Osteocyte (in vitro differentiated cells): ENCODE data around the gene PHACTR2. TPM values are rescaled to one million over a fixed set of nuclear protein-coding genes. Genes with fewer than 3 reads are reported as not detected.
A peak's percentile ranks its signal among the peaks of the same experiment; 100 is the strongest.
"Not testable (repeated sequence)": the region's sequence is repeated elsewhere in the genome, so short reads cannot be mapped to it uniquely, and the experiment has no call there.

Experiments used
- DNase-seq: peaks from one replicate; pipeline ENCODE4 v3.0.0; 2021; ENCODE audit warnings: mixed read lengths; ENCODE audit not compliant: unreplicated experiment; ENCODE audit errors: extremely low spot score
- H3K27ac Mint-ChIP-seq: one replicate; pipeline ENCODE4 v1.8.0; 2021; ENCODE audit warnings: mild to moderate bottlenecking, mixed read lengths; ENCODE audit not compliant: unreplicated experiment
- H3K27me3 Mint-ChIP-seq: one replicate; pipeline ENCODE4 v1.8.0; 2021; ENCODE audit warnings: mixed read lengths; ENCODE audit not compliant: unreplicated experiment
- H3K36me3 Mint-ChIP-seq: one replicate; pipeline ENCODE4 v1.8.0; 2021; ENCODE audit warnings: mixed read lengths; ENCODE audit not compliant: unreplicated experiment
- H3K4me1 Mint-ChIP-seq: one replicate; pipeline ENCODE4 v1.8.0; 2021; ENCODE audit warnings: mixed read lengths; ENCODE audit not compliant: unreplicated experiment
- H3K4me3 Mint-ChIP-seq: one replicate; pipeline ENCODE4 v1.8.0; 2021; ENCODE audit warnings: mild to moderate bottlenecking, moderate library complexity, mixed read lengths; ENCODE audit not compliant: unreplicated experiment
- H3K9me3 Mint-ChIP-seq: one replicate; pipeline ENCODE4 v1.8.0; 2021; ENCODE audit warnings: mixed read lengths; ENCODE audit not compliant: unreplicated experiment
- long read RNA-seq: library from polyadenylated mRNA; unstranded; transcript quantifications from one replicate; pipeline ENCODE4 v2.0.0, GENCODE V29; 2021
- total RNA-seq: library from RNA; stranded (reverse); gene quantifications from 2 replicates; pipeline ENCODE4 v1.2.1, GENCODE V29; 2021
- TF ChIP-seq, protein P1 (sequence below): fragments of 200-600 bp; sonication (generic); IDR thresholded peaks from 2 replicates; pipeline ENCODE4 v1.5.0; 2021; ENCODE audit warnings: antibody characterized with exemption, mild to moderate bottlenecking, moderate library complexity

Gene PHACTR2
- total RNA-seq, result 295 and 312 TPM in 2 replicates
- long read RNA-seq, full-length matches to known transcripts, result 65 of 232 reads
- long read RNA-seq, partial matches to known transcripts, result 132 of 232 reads
- long read RNA-seq, other reads (novel, unspliced or antisense), result 35 of 232 reads

DNA sequence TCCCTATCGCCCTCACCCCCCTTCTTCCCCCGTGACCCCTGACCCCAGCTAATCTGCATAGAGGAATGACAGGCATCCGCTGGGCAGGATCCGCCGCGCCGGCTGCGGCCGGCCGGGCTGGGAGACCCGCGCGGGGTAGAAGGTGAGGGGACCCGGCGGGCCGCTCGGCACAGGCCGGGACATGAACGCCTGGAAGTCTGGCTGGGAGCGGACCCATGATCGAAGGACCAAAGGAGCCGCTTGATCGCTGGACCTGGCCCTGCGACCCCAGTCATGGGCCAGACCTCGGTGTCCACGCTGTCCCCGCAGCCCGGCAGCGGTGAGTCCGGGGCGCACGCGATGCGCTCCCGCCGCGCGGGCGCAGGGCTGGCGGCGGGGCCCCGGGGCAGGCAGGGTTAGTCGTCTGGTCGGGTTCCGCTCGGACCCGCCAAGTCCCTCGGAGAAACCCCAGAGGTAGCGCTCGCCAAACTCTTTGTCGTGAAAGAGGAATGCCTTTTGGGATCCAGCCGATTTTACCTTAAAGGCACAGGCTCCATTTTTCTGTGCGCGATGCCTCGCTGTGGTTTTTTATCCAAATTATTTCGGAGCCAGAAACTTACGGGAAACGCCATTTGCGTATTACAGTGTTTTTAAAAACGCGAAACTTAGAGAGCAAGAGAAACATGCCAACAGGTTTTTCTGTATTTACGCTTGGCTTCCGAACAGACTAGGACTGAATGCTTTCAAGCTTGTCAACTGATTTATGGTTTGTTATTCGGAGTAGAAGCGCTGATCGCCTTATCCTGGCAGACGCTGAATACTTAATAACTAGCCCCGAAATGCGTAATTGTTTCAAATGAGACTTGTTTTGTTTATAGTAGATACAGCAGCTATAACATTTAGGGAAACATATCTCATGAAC, at the start of gene PHACTR2:
Gene PHACTR2 (plus strand): TSS at position 75 of the 901 bp plus-strand sequence. CDS start 199 bp downstream, at position 274.
- DNase-seq, result peak; percentile 87
- Mint-ChIP-seq H3K4me1 (peaks cover 74% of the 10 kb centered on the region), H3K36me3 (peaks cover 22% of the 10 kb centered on the region), H3K27ac (peak within 1 kb of the TSS; percentile 92), H3K27me3 (no peaks in the 10 kb centered on the region), H3K9me3 (peaks cover 19% of the 10 kb centered on the region), H3K4me3 (peak within 1 kb of the TSS; percentile 88)
- TF ChIP-seq, protein P1, sequence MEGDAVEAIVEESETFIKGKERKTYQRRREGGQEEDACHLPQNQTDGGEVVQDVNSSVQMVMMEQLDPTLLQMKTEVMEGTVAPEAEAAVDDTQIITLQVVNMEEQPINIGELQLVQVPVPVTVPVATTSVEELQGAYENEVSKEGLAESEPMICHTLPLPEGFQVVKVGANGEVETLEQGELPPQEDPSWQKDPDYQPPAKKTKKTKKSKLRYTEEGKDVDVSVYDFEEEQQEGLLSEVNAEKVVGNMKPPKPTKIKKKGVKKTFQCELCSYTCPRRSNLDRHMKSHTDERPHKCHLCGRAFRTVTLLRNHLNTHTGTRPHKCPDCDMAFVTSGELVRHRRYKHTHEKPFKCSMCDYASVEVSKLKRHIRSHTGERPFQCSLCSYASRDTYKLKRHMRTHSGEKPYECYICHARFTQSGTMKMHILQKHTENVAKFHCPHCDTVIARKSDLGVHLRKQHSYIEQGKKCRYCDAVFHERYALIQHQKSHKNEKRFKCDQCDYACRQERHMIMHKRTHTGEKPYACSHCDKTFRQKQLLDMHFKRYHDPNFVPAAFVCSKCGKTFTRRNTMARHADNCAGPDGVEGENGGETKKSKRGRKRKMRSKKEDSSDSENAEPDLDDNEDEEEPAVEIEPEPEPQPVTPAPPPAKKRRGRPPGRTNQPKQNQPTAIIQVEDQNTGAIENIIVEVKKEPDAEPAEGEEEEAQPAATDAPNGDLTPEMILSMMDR, result no peak

DNA sequence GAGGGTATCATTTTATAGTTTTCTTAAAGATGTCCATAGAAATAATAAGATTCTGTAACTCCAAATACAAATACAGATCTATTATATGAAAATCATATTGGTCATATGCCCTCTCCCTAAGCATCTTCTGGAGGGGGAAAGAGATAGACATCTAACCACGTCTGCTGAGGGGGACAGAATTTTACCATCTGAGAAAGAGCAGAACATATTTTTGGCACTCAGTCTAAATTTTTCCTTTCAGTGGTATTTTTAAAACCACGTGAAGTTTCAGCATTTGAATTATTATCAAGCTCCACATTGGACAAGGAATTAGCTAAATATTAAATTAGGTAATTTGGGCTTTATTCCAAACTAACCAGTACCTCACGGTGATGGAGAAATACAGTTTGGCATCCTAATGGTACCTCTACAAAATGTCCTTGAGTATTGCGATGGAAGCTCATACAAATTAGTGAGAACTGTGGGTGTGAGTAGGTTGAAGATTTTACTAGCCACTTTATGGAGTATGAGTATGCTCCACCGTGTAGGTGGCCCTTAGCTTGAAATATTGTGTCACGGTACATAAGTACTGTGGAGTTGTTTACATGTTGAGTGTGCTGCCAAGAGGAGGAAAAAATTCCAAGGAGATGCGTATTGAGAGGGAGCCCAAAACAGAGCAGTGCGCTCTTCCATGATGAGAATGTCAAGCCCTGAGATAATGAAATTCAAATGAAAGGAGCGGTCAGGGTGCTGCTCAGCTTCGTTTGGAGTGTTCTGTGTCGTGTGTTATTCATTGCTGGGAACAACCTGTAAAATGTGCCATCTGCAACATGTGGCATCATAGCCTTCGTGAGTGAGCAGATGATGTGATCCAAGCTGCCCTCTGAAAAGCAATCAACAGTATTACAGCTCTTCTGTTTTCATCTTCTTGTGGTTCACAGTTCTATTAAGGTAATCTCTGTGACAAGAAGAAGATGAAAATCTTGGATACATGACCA, 48.4 kb upstream of the PHACTR2 start:
- peaks cover 2% of the 10 kb centered on the region for H3K36me3 Mint-ChIP-seq

DNA sequence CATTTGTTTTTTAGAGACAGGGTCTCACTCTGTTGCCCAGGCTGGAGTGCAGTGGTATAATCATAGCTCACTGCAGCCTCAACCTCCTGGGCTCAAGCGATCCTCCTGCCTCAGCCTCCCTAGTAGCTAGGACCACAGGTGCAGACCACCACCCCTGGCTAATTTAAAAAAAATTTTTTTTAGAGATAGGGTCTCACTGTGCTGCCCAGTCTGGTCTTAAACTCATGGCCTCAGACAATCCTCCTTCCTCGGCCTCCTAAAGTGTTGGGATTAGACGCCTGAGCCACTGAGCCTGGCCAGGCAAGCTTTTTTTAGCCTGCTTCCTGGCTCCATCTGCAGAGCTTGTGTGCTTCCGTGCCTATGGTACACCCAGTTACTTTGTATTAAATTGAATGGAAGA, 46.6 kb upstream of the PHACTR2 start:
- H3K4me3 Mint-ChIP-seq, H3K9me3 Mint-ChIP-seq, H3K27ac Mint-ChIP-seq, DNase-seq, H3K36me3 Mint-ChIP-seq, H3K4me1 Mint-ChIP-seq, H3K27me3 Mint-ChIP-seq: not testable (repeated sequence)

More for the DNA sequence above, 48.4 kb upstream of the PHACTR2 start:
- no peak overlapping the region for H3K27ac Mint-ChIP-seq
- H3K4me3 Mint-ChIP-seq, result no peak overlapping the region
- DNase-seq, result no peak
- H3K4me1 Mint-ChIP-seq, result peaks cover 2% of the 10 kb centered on the region
- H3K27me3 Mint-ChIP-seq, result no peaks in the 10 kb centered on the region
- TF ChIP-seq, protein P1, result no peak
- H3K9me3 Mint-ChIP-seq, result peaks cover 10% of the 10 kb centered on the region

DNA sequence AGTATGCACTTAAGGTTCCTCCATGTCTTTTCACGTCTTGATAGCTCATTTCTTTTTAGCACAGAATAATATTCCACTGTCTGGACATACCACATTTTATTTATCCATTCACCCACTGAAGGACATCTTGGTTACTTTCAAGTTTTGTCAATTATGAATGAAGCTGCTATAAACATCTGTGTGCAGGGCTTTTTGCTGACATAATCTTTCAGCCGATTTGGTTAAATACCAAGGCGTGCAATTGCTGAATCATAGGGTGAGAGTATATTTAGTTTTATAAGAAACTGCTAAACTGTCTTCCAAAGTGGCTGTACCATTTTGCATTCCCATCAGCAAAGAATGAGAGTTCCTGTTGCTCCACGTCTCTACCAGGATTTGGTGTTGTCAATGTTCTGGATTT, 44.9 kb upstream of the PHACTR2 start:
- Mint-ChIP-seq H3K27me3 (no peaks in the 10 kb centered on the region), H3K4me1 (peaks cover 5% of the 10 kb centered on the region), H3K36me3 (peaks cover 2% of the 10 kb centered on the region), H3K4me3 (no peak overlapping the region), H3K9me3 (peaks cover 10% of the 10 kb centered on the region), H3K27ac (no peak overlapping the region)
- DNase-seq, result no peak
- TF ChIP-seq, protein P1, result no peak

DNA sequence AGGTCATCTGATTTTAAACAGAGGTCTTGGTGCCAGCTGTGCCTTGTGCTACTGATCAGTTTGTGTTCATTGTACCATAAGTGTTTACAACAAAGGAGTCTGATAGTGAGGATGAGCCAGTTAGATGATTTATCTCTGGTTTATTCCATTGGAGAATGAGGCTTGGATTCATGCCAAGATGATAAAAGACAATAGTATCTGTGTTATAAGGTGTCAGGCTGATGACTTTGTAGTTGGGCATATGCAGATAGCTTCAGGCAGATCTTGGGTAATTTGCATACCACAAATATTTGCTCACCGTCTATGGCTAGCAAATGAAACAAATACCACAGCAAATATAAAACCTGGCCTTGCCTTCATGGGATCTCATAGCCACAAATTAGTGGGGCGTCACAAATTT, 43.3 kb upstream of the PHACTR2 start:
- no peak overlapping the region for H3K4me3 Mint-ChIP-seq
- peaks cover 2% of the 10 kb centered on the region for H3K36me3 Mint-ChIP-seq
- no peak for DNase-seq
- H3K4me1 Mint-ChIP-seq, result peaks cover 5% of the 10 kb centered on the region
- TF ChIP-seq, protein P1, result no peak
- no peak overlapping the region for H3K27ac Mint-ChIP-seq
- H3K9me3 Mint-ChIP-seq, result peaks cover 10% of the 10 kb centered on the region
- H3K27me3 Mint-ChIP-seq, result no peaks in the 10 kb centered on the region
